Lower leg skin (tissue), 3 donors: ENCODE measurements around the gene HTD2.

Experiments
- POLR2A ChIP-seq, 2 donors: fragments of 450-650 bp; IDR thresholded peaks; one replicate each; pipeline ENCODE4 v1.6.1; 2016 to 2017; ENCODE audit warnings: antibody characterized with exemption in 2 of 2, mild to moderate bottlenecking in 1 of 2, moderate library complexity in 1 of 2
- TF ChIP-seq, protein P1 (sequence below), 3 donors: fragments of 450-650 bp; IDR thresholded peaks; one replicate each; pipeline ENCODE4 v1.5.1; 2016; ENCODE audit warnings: antibody characterized with exemption in 3 of 3, mild to moderate bottlenecking in 3 of 3, moderate library complexity in 2 of 3

DNA sequence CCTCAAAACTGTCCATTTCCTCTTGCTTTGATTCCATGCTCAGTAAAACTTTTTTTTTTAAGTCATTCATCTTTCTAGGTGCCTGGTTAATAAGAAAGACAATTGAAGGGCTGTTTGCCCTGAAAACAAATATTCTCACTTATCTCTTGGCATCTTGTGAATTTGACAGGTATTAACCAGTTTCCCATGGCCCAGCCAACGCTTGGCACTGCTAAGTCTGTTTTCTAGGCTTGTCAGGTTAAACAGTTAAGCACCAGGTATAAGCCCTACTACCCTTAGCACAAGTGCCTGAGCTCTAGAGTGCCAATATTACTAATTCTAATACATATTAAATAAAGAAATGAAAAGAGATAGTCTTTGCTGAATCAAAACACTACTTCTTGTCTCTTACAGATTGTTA is 62.7 kb downstream of the HTD2 start:
- TF ChIP-seq, protein P1, sequence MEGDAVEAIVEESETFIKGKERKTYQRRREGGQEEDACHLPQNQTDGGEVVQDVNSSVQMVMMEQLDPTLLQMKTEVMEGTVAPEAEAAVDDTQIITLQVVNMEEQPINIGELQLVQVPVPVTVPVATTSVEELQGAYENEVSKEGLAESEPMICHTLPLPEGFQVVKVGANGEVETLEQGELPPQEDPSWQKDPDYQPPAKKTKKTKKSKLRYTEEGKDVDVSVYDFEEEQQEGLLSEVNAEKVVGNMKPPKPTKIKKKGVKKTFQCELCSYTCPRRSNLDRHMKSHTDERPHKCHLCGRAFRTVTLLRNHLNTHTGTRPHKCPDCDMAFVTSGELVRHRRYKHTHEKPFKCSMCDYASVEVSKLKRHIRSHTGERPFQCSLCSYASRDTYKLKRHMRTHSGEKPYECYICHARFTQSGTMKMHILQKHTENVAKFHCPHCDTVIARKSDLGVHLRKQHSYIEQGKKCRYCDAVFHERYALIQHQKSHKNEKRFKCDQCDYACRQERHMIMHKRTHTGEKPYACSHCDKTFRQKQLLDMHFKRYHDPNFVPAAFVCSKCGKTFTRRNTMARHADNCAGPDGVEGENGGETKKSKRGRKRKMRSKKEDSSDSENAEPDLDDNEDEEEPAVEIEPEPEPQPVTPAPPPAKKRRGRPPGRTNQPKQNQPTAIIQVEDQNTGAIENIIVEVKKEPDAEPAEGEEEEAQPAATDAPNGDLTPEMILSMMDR (IDR thresholded peaks at IDR 0.05): no peak
- TF ChIP-seq POLR2A (IDR thresholded peaks at IDR 0.05): no peak
